OCI-LY3 (cell line): ENCODE measurements around the gene PKD1L1.
"Not testable (repeated sequence)": the region's sequence is repeated elsewhere in the genome, so short reads cannot be mapped to it uniquely, and the experiment has no call there.

Experiments
- CTCF ChIP-seq: fragments of 200-600, 300-600 bp; sonication (generic); IDR thresholded peaks from 2 replicates; pipeline ENCODE4 v1.5.1; 2014; ENCODE audit warnings: antibody characterized with exemption, low read length, low read depth
- EZH2phosphoT487 ChIP-seq: fragments of 200-600 bp; shearing (Covaris generic); IDR thresholded peaks from 2 replicates; pipeline ENCODE4 v1.6.1; 2018; ENCODE audit warnings: antibody characterized with exemption, mixed run types, low read depth

GRCh38 chr7:47923081-47923875 is 25.0 kb downstream of the PKD1L1 start:
- not testable (repeated sequence) for TF ChIP-seq CTCF, EZH2phosphoT487
